AG09319 (cell line): ENCODE data around the gene CLDN2.
A peak's percentile ranks its signal among the peaks of the same experiment; 100 is the strongest.

Experiments
- DNase-seq: peaks from one replicate; pipeline ENCODE4 v3.0.0-alpha.2; 2010; ENCODE audit warnings: low read depth; ENCODE audit errors: extremely low read depth
- TF ChIP-seq, protein P1 (sequence below): IDR thresholded peaks from 2 replicates; pipeline ENCODE4 v1.5.1; 2011; ENCODE audit warnings: low read depth, mild to moderate bottlenecking, inconsistent platforms, low read length, moderate library complexity

CLDN2 gene

DNA sequence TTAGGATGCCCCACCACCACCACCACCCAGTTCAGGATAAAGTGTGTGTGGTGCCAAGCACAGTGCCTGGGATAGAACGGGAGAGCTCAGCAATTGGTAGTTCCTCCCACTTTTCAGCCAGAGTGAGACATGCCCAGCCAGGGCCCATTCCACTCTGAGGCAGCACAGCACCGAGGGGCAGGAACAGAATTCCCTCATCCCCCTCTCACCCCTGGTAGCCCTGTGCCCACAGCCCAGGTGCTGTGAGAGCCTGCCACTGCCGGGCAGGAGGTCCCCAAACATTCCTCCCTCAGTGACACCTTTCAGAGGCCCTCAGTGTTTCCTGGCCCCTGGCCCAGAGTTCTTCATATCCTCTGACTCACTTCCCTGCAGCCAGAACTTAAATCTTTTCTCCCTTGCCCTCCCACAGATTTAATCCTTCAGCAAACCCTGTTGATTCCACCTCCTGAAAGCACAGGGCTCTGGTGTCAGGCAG is 25.2 kb upstream of the CLDN2 start:
- TF ChIP-seq, protein P1, sequence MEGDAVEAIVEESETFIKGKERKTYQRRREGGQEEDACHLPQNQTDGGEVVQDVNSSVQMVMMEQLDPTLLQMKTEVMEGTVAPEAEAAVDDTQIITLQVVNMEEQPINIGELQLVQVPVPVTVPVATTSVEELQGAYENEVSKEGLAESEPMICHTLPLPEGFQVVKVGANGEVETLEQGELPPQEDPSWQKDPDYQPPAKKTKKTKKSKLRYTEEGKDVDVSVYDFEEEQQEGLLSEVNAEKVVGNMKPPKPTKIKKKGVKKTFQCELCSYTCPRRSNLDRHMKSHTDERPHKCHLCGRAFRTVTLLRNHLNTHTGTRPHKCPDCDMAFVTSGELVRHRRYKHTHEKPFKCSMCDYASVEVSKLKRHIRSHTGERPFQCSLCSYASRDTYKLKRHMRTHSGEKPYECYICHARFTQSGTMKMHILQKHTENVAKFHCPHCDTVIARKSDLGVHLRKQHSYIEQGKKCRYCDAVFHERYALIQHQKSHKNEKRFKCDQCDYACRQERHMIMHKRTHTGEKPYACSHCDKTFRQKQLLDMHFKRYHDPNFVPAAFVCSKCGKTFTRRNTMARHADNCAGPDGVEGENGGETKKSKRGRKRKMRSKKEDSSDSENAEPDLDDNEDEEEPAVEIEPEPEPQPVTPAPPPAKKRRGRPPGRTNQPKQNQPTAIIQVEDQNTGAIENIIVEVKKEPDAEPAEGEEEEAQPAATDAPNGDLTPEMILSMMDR, result no peak
- DNase-seq, result no peak

DNA sequence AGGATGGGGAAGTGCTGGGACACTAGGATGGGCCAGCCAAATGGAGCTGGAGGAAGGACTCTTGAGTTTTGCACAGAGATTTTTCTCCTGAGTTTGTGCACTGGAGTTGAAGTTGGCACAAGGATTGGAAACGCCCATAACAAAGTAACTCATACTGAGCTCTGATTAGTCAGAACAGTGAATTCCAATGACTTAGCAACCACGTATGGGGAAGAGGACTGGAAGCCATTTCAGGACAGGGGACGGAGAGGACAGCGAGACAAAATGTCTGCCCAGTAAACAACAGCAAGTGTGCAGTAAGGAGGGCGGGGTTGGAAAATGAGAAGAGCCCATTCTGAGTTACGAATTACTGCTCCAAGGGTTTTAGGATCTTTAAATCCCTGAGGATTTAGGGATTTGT is 22.9 kb upstream of the CLDN2 start:
- no peak for DNase-seq
- TF ChIP-seq, protein P1, result no peak

DNA sequence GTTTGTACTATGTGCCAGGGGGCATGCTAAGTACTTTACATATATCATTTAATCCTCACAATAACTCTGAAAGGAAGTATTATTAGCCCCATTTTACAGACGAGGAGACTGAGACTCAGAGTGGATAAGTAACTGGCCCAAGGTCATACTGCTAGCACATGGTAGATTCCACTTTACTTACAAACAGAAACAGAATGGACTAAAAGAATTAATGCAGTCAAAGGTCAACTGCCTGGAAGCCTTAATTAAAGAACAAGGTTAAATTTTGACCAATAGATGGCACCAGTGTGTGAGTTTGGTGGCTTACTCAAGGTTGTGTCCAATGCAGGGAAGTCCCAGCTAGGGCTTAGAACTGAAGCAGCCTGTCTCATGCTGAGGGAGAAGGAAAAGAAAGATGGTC is 21.7 kb upstream of the CLDN2 start:
- no peak for DNase-seq

DNA sequence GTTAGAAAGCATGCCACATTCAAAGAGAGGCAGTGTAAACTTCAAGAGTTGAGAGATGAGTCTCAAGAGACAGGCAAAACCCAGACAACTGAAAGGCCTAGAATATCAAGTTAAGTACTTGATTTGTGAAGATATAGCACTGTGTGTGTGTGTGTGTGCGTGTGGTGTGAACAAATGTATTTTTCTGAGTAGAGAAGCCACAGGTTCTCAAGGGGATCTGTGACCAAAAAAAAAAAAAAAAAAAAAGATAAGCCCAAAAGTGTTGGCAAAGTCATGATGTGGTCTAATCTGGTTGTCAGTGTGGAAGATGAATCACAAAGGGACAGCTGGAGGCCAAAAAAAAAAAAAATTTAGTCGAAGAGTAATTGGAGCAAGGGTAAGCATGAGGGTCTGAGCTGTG is 20.9 kb upstream of the CLDN2 start:
- TF ChIP-seq, protein P1, result no peak
- no peak for DNase-seq

More for the DNA sequence above, 21.7 kb upstream of the CLDN2 start:
- TF ChIP-seq, protein P1, result peak; percentile 29

DNA sequence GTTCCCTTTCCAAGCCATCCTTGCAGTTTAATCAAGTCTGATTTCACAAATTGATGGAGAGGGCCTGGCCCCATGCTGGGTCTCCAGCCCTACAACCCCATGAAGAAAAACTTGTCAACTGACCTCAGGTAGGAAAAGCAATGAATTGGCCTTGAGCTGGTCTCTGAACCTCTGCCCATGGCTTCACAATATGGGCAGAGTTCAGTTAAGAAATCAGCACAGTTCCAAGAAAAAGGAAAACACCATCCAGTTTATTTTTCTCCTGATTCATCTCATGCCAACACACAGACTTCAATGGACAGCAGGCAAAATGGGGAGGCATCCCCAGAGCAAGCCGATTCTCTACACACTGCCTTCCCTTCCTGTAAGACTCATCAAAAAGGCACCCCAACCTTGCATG is 20.4 kb upstream of the CLDN2 start:
- TF ChIP-seq, protein P1, result no peak
- no peak for DNase-seq

DNA sequence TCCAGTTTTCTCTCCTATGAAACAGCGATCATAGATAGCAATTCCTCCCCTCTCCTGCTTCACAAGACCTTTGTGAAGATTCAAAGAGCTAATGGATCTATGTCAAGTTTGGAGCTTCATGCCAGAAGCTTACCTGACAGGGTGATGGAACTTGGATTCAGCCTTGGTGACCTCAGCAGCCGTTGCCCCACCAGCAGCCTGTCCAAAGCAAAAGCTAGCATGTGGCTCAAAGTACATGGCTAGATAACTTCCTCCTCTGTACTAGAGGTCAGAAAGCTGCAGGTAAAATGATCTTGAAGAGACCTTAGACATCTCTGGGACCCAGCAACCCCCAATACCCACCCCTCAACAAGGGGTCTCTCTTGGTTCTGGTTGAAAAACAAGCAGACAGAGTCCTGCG is 18.9 kb upstream of the CLDN2 start:
- DNase-seq, result no peak
- TF ChIP-seq, protein P1, result no peak

DNA sequence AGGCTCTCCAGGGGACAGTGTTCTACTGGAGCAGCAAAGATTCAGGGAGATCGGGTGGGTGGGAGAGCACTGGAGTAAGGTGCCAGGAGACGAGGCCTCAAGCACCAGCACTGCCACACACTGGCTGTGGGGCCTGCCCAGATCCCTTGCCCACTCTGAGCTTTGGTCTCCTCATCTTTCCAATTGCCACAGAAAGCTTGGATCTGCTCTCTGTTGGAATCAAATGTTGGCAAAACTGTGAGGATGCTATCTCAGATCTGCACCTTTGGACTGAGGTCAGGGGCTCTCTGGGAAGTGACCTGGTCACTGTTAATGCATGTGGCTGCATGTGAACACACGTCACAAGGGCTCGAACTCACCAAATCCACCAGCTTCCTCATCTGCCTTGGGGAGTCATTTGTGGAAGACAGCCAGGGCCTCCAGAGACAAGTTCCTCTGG is 18.4 kb upstream of the CLDN2 start:
- TF ChIP-seq, protein P1, result no peak
- DNase-seq, result no peak
